IMR-90 (cell line): ENCODE data around the gene SLC25A22. TPM values are rescaled to one million over a fixed set of nuclear protein-coding genes. Genes with fewer than 3 reads are reported as not detected.

Experiments used
- ATAC-seq: fragments of 200-7000 bp; cut with Tn5 transposase; 2 replicates; pipeline ENCODE4 v1.9.1; 2020; ENCODE audit warnings: low read depth, mild to moderate bottlenecking, moderate library complexity
- BruUV-seq: library from RNA; stranded (reverse); fragments of 400-500 nt; replicated peaks from 2 replicates; lab custom pipeline; 2021; lab: Mats Ljungman, UMichigan
- CTCF ChIA-PET: fragments of 300-600 bp; formaldehyde crosslinking; extraction: SDS; loops from one replicate; lab custom pipeline; 2021; ENCODE audit warnings: antibody characterized with exemption; lab: Yijun Ruan, JAX
- POLR2A ChIA-PET: fragments of 300-600 bp; sonication (Branson Sonifier 250); formaldehyde crosslinking; loops from one replicate; lab custom pipeline; 2022; ENCODE audit warnings: antibody characterized with exemption; ENCODE audit not compliant: unreplicated experiment; lab: Charles Lee
- DNase-seq: peaks from one replicate; pipeline ENCODE4 v3.0.0; 2013
- H2AFZ ChIP-seq: replicated peaks from 2 replicates; pipeline ENCODE3; 2013; ENCODE audit warnings: low read length, mild to moderate bottlenecking; ENCODE audit not compliant: poor library complexity
- H2AK5ac ChIP-seq: 2 replicates; pipeline ENCODE4 v1.6.1; 2013; ENCODE audit warnings: low read depth, low read length, inconsistent platforms
- H2AK9ac ChIP-seq: replicated peaks from 2 replicates; pipeline ENCODE3; 2013; ENCODE audit warnings: mild to moderate bottlenecking, low read depth, low read length, moderate library complexity; ENCODE audit not compliant: poor library complexity
- H2BK120ac ChIP-seq: 2 replicates; pipeline ENCODE4 v1.6.1; 2013; ENCODE audit warnings: low read depth, low read length, inconsistent platforms
- H2BK15ac ChIP-seq: 3 replicates; pipeline ENCODE4 v1.6.1; 2013; ENCODE audit warnings: low read depth, low read length, inconsistent platforms
- H2BK20ac ChIP-seq: 2 replicates; pipeline ENCODE4 v1.6.1; 2013; ENCODE audit warnings: low read depth, mild to moderate bottlenecking, inconsistent platforms, low read length, moderate library complexity
- H2BK5ac ChIP-seq: 2 replicates; pipeline ENCODE4 v1.6.1; 2013; ENCODE audit warnings: mild to moderate bottlenecking, low read depth, low read length, inconsistent platforms; ENCODE audit not compliant: poor library complexity, severe bottlenecking
- H3K14ac ChIP-seq: replicated peaks from 2 replicates; pipeline ENCODE4 v1.6.1; 2013; ENCODE audit warnings: low read depth, low read length, inconsistent platforms
- H3K18ac ChIP-seq: 2 replicates; pipeline ENCODE4 v1.6.1; 2013; ENCODE audit warnings: low read depth, low read length, control low read depth
- H3K23ac ChIP-seq: 2 replicates; pipeline ENCODE4 v1.6.1; 2013; ENCODE audit warnings: low read depth, low read length, inconsistent platforms
- H3K27ac ChIP-seq: 2 replicates; pipeline ENCODE4 v1.5.1; 2013; ENCODE audit warnings: mild to moderate bottlenecking, control low read depth, low read length; ENCODE audit not compliant: insufficient read depth
- H3K27me3 ChIP-seq: 2 replicates; pipeline ENCODE4 v1.6.1; 2013; ENCODE audit warnings: low read length; ENCODE audit not compliant: control insufficient read depth, insufficient read depth
- H3K36me3 ChIP-seq: 2 replicates; pipeline ENCODE4 v1.6.1; 2013; ENCODE audit warnings: low read length, mixed read lengths; ENCODE audit not compliant: control insufficient read depth, insufficient read depth
- H3K4ac ChIP-seq: 2 replicates; pipeline ENCODE4 v1.6.1; 2013; ENCODE audit warnings: low read depth, low read length, inconsistent platforms
- H3K4me1 ChIP-seq: 2 replicates; pipeline ENCODE4 v1.6.1; 2013; ENCODE audit warnings: low read length, mixed read lengths; ENCODE audit not compliant: control insufficient read depth, insufficient read depth
- H3K4me2 ChIP-seq: 2 replicates; pipeline ENCODE4 v1.6.1; 2013; ENCODE audit warnings: low read depth, mild to moderate bottlenecking, control low read depth, low read length, moderate library complexity
- H3K4me3 ChIP-seq: 2 replicates; pipeline ENCODE4 v1.5.1; 2013; ENCODE audit warnings: low read depth, mild to moderate bottlenecking, control low read depth, low read length, moderate library complexity; ENCODE audit not compliant: insufficient read depth
- H3K56ac ChIP-seq: 2 replicates; pipeline ENCODE4 v1.6.1; 2013; ENCODE audit warnings: low read length, inconsistent platforms; ENCODE audit not compliant: insufficient read depth; ENCODE audit errors: extremely low read depth
- H3K79me1 ChIP-seq, 2 experiments: 2 replicates each; pipeline ENCODE4 v1.6.1; 2013; ENCODE audit warnings: low read length in 2 of 2, inconsistent platforms in 1 of 2, low read depth in 1 of 2
- H3K9ac ChIP-seq: 2 replicates; pipeline ENCODE4 v1.6.1; 2013; ENCODE audit warnings: low read depth, low read length, control low read depth
- H3K9me1 ChIP-seq: 2 replicates; pipeline ENCODE4 v1.6.1; 2013; ENCODE audit warnings: low read length, inconsistent platforms; ENCODE audit not compliant: insufficient read depth
- H3K9me3 ChIP-seq: 2 replicates; pipeline ENCODE4 v1.6.1; 2013; ENCODE audit warnings: low read length; ENCODE audit not compliant: control insufficient read depth, insufficient read depth
- H4K20me1 ChIP-seq: 2 replicates; pipeline ENCODE4 v1.6.1; 2013; ENCODE audit warnings: low read length, inconsistent platforms; ENCODE audit not compliant: insufficient read depth
- H4K5ac ChIP-seq: 2 replicates; pipeline ENCODE4 v1.6.1; 2013; ENCODE audit warnings: mild to moderate bottlenecking, low read depth, low read length, control low read depth
- H4K8ac ChIP-seq, 2 experiments: 2 replicates each; pipeline ENCODE4 v1.6.1; 2013; ENCODE audit warnings: low read depth in 2 of 2, low read length in 2 of 2, control low read depth in 1 of 2, inconsistent platforms in 1 of 2
- H4K91ac ChIP-seq: 2 replicates; pipeline ENCODE4 v1.6.1; 2013; ENCODE audit warnings: low read depth, low read length, inconsistent platforms; ENCODE audit not compliant: insufficient read depth
- CEBPB ChIP-seq: IDR thresholded peaks from 2 replicates; pipeline ENCODE4 v1.6.1; 2012; ENCODE audit warnings: low read depth, low read length, improper control_type of control experiment
- MAFK ChIP-seq: IDR thresholded peaks from 2 replicates; pipeline ENCODE4 v1.6.1; 2012; ENCODE audit warnings: low read depth, low read length, improper control_type of control experiment
- MAZ ChIP-seq: IDR thresholded peaks from 2 replicates; pipeline ENCODE4 v1.6.1; 2012; ENCODE audit warnings: low read depth, mild to moderate bottlenecking, low read length, improper control_type of control experiment, moderate library complexity, borderline replicate concordance
- MXI1 ChIP-seq: IDR thresholded peaks from 2 replicates; pipeline ENCODE4 v1.6.1; 2012; ENCODE audit warnings: low read depth, mild to moderate bottlenecking, low read length, moderate library complexity, borderline replicate concordance
- POLR2A ChIP-seq: IDR thresholded peaks from 2 replicates; pipeline ENCODE4 v1.6.1; 2012; ENCODE audit warnings: mild to moderate bottlenecking, low read depth, low read length
- WGBS, 2 experiments: methylation state at CpG; one replicate each; pipeline versions ENCODE4 v1.1.5 to v1.1.7; 2013; ENCODE audit warnings: missing lambda C conversion rate in 2 of 2; ENCODE audit not compliant: insufficient read length in 1 of 2; ENCODE audit errors: extremely low coverage in 2 of 2; 5-methylcytosine and 5-hydroxymethylcytosine counted together
- dilution Hi-C: fragments of 300-500 bp; cut with HindIII; formaldehyde crosslinking; loops from one replicate; pipeline ENCODE4 v1.14.3; 2018; ENCODE audit warnings: low sequenced_read_pairs; ENCODE audit not compliant: unreplicated experiment
- in situ Hi-C: fragments of 300-500 bp; cut with MboI; formaldehyde crosslinking; loops from 3 replicates; pipeline ENCODE4 v1.14.3; 2019; ENCODE audit warnings: low sequenced_read_pairs, inconsistent platforms, mixed read lengths
- intact Hi-C: fragments of 100-400 bp; cut with micrococcal nuclease; formaldehyde crosslinking; loops from 2 replicates; pipeline ENCODE4 v1.10.0; 2022
- polyA plus RNA-seq, 3 experiments: library from polyadenylated mRNA; depleted of rRNA; stranded (reverse); fragments of >200 nt; gene quantifications; 2 replicates each; pipeline ENCODE4 v1.2.3, GENCODE V29; 2012; ENCODE audit warnings: low replicate concordance in 1 of 3
- total RNA-seq: library from RNA; depleted of rRNA; stranded (reverse); fragments of >200 nt; gene quantifications from 2 replicates; pipeline ENCODE4 v1.2.3, GENCODE V29; 2012
- TF ChIP-seq, protein P1 (sequence below): fragments of 150-350 bp; IDR thresholded peaks from 2 replicates; pipeline ENCODE4 v1.6.1; 2016; ENCODE audit warnings: low read depth, mild to moderate bottlenecking, low read length, moderate library complexity, borderline replicate concordance
- TF ChIP-seq, protein P2 (sequence below): fragments of 150-350 bp; IDR thresholded peaks from 2 replicates; pipeline ENCODE4 v1.6.1; 2017; ENCODE audit warnings: mild to moderate bottlenecking, antibody characterized with exemption, low read length, low read depth

Gene SLC25A22
- total and polyA plus RNA-seq, 2 of the 4 experiments (the other 2 are of a cell fraction): 8.2 to 41.3 TPM

DNA sequence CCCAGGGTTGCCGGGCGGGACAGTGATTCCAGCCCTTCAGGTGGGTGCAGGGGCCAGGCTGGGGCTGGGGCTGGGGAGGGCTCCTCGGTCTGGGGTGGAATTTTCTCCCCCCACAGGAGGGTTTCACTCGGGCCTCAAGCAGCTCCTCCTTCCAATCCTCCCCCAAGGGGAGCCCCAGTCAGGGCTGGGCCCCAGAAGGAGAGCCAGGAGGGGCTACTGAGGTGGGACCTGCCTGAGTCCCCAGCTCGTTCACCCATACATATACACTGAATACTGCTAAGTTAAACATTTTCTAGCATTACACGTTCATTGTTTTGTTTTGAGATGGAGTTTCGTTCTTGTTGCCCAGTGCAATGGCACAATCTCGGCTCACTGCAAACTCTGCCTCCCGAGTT, 28.1 kb upstream of the SLC25A22 start:
- H3K36me3 ChIP-seq: peaks cover 30% of the 10 kb centered on the region
- TF ChIP-seq, protein P1, sequence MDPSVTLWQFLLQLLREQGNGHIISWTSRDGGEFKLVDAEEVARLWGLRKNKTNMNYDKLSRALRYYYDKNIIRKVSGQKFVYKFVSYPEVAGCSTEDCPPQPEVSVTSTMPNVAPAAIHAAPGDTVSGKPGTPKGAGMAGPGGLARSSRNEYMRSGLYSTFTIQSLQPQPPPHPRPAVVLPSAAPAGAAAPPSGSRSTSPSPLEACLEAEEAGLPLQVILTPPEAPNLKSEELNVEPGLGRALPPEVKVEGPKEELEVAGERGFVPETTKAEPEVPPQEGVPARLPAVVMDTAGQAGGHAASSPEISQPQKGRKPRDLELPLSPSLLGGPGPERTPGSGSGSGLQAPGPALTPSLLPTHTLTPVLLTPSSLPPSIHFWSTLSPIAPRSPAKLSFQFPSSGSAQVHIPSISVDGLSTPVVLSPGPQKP: no peak
- TF ChIP-seq MAFK (no peak), POLR2A (no peak), MAZ (no peak), CEBPB (no peak), MXI1 (no peak)
- TF ChIP-seq, protein P2, sequence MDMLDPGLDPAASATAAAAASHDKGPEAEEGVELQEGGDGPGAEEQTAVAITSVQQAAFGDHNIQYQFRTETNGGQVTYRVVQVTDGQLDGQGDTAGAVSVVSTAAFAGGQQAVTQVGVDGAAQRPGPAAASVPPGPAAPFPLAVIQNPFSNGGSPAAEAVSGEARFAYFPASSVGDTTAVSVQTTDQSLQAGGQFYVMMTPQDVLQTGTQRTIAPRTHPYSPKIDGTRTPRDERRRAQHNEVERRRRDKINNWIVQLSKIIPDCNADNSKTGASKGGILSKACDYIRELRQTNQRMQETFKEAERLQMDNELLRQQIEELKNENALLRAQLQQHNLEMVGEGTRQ: no peak
- DNase-seq: no peak
- ChIA-PET POLR2A (no interaction called here), CTCF (no interaction called here)
- peaks cover 6% of the 10 kb centered on the region; the same call in 1 of the 2 replicates for H3K27me3 ChIP-seq
- H2BK120ac ChIP-seq: no peak overlapping the region
- H3K4me2 ChIP-seq: no peak overlapping the region
- H2BK15ac ChIP-seq: no peak overlapping the region
- no peak overlapping the region for H3K4me3 ChIP-seq
- no peak overlapping the region for H3K56ac ChIP-seq
- H4K5ac ChIP-seq: no peak overlapping the region
- H3K4ac ChIP-seq: no peak overlapping the region
- WGBS, 2 experiments: no CpG with 5 or more reads among the region's 9 CpGs
- no peak overlapping the region for H3K23ac ChIP-seq
- no peak overlapping the region for H2BK5ac ChIP-seq
- no peak overlapping the region for H2AK9ac ChIP-seq
- dilution Hi-C loops: no loop called here
- no peak overlapping the region for H2AK5ac ChIP-seq
- no peak overlapping the region for H3K9ac ChIP-seq
- no TSS peak for BruUV-seq
- intact Hi-C loops: no loop called here
- peaks cover 20% of the 10 kb centered on the region for H3K4me1 ChIP-seq
- no peak overlapping the region for H3K18ac ChIP-seq
- H3K9me1 ChIP-seq: peaks cover 7% of the 10 kb centered on the region
- H4K8ac ChIP-seq: no peak overlapping the region
- ATAC-seq: no peak
- peaks cover 29% of the 10 kb centered on the region for H4K20me1 ChIP-seq
- H2AFZ ChIP-seq: no peak overlapping the region
- H3K27ac ChIP-seq: no peak overlapping the region
- no peak overlapping the region for H3K14ac ChIP-seq
- peaks cover 11 to 15% of the 10 kb centered on the region in 2 experiments for H3K79me1 ChIP-seq
- no peak overlapping the region for H2BK20ac ChIP-seq
- in situ Hi-C loops: no loop called here
- H3K9me3 ChIP-seq: no peaks in the 10 kb centered on the region
- no peak overlapping the region for H4K91ac ChIP-seq
